NCI-H1930 (cell line): ENCODE data around the gene ESF1.
"Not testable (repeated sequence)": the region's sequence is repeated elsewhere in the genome, so short reads cannot be mapped to it uniquely, and the experiment has no call there.

Experiments used
- DNase-seq, 2 experiments: peaks; one replicate each; lab custom pipeline; 2025; lab: John Stamatoyannopoulos, UW

Gene ESF1

DNA sequence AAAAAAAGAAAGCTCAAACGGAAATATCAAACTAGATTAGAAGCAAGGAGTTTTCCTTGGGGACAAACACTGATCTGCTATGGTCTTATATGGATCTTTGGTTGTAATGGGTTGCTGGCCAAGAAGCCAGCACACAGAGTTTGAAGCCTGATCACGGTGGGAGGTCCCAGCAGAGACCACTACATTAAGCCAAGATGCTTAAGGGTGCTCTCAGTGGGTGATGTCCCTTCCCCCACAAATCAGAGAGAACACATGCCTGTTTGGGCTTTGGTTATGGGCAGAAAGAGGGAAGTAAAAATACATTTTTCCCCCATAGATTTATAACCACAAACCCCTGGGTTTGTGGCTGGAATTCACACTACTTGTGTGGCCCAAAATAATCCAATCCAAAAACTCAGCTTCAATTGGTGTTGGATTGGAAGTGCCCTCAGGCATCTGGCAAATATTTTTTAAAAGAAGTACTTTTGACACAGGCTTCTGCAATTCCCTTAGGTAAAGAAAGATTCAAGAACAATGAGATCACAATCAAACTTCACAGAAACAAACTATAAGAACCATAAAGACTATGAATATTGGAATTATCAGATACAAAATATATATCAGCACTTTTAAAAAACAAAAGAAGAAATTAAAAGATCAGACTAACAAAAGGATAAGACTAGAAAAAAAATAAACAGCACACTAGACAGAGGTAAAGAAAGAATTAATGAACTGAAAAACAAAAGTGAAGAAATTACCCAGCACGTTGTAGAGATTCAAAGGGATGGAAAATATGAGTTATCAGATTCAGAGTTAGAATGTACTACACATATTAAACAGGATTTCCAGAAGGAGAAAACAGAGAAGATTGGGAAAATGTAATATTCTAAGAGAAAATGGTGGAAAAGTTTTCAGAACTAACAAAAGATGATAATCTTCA lies 44.7 kb downstream of the ESF1 start:
- no peak for DNase-seq

GRCh38 chr20:13738187-13738586 lies 46.5 kb downstream of the ESF1 start:
- not testable (repeated sequence) for DNase-seq

- no peak for DNase-seq
Measured at GRCh38 chr20:13736436-13737191, 48.1 kb downstream of the ESF1 start.

DNA sequence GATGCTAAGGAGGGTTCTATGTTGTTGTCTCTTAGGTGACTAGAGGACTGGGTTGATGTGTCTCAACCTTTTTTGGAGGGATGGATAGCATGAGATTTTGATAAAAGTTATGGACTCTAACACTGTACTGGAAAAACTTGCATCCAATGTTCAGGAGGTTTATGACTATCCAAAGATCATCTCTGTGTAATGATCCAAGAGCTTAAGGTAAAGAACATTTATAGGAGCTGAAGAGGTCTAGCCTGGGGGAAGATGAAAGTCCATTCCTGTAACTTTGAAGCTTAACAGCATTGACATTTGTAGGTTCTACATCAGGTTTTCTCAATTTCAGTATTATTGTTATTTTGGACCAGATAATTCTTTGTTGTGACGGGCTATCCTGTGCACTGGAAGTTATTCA lies 48.9 kb downstream of the ESF1 start:
- no peak for DNase-seq

DNA sequence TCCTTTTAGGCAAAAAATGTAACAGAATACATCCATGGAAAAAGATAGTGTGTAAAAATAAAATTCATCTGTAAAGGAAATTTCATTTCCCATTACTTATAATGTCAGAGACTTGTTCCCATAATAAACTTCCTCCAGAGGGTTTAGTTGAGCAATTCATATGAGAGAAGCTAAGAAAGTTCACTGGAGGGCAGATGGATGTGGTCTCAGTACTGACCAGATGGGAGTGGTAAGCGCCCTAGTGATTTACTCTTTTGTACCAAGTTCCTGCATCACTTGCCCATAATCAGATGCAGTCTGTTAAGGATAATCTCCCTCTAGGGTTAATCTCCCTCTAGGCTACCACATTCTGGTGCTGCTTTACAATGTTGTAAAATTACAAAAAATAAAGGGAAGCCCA lies 61.7 kb downstream of the ESF1 start:
- no peak for DNase-seq

- no peak for DNase-seq
Measured at GRCh38 chr20:13718171-13718570, 66.5 kb downstream of the ESF1 start.

DNA sequence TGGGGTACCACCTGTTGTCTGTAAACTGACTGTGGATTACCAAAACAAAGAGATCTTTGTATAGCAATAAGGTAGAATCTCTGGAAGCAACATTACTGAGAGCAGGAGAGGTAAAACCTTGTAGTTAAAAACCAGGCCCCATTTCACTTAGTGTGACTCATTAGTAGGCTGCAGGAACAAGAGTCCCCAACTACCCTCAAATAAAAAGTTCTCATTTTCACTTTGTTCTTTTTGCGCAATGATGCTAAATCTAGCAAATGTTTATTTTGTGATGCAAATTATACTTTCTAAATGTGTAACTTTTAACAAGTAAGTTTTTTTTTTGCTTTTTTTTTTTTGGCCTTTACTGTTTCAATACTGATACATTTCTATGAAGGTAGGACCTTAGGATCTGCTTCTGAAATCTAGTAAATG lies 67.1 kb downstream of the ESF1 start:
- no peak for DNase-seq

DNA sequence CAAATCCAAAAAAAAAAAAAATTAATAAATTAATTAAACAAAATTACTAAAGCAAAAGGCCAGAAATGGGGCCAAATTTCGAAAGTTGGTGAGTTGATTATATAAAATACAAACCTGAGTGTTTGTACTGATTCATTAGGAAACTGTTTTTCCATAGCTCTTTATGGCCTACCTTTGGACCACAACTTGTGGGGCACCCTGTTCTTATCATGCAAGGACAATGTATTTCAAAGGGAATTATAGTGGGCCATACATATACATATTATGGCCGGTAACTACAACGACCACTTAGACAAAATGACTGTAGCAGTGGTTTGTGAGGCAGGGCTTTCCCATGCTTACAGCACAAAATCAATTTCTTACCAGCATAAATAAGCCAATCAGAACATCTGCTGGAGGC lies 69.5 kb downstream of the ESF1 start:
- no peak for DNase-seq

- no peak for DNase-seq
Measured at GRCh38 chr20:13708234-13708633, 76.5 kb downstream of the ESF1 start.

DNA sequence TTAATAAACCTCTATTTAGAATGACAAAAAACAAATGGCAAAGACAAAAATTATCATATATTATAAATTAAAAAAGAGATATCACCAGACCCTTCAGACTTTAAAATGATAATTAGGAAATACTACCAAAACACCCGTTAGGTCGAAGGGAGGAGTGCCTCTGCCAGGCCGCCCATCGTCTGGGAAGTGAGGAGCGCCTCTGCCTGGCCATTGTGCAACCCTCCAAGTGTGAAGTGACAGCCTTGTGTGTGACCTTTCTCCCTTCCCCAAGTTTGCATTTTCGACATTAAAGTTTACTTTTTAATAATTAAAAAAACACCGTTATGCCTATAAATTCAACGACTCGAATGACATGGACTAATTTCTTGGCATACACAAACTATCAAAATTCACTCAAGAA lies 81.5 kb downstream of the ESF1 start:
- no peak for DNase-seq

GRCh38 chr20:13701486-13701885 lies 83.2 kb downstream of the ESF1 start:
- DNase-seq: no peak

DNA sequence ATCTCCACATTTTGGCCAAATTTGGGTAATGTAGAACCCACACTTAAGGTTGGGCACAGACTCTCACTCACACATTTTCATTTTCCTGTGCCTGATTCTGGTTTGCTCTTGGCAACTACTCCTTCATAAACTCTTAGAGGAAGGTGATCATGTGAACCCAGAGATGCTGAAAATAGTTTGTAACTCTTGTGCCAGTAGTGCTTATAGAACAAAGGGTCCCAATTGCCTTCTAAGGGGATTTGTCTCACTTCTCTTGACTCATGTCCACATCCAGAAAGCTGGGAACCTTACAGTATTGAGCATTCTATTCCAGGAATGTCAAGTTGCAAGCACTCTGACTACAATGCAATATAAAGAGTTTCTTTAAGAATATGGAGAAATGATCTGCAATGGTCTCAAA lies 84.0 kb downstream of the ESF1 start:
- no peak for DNase-seq

- no peak for DNase-seq
Measured at GRCh38 chr20:13694420-13695150, 90.1 kb downstream of the ESF1 start.

DNA sequence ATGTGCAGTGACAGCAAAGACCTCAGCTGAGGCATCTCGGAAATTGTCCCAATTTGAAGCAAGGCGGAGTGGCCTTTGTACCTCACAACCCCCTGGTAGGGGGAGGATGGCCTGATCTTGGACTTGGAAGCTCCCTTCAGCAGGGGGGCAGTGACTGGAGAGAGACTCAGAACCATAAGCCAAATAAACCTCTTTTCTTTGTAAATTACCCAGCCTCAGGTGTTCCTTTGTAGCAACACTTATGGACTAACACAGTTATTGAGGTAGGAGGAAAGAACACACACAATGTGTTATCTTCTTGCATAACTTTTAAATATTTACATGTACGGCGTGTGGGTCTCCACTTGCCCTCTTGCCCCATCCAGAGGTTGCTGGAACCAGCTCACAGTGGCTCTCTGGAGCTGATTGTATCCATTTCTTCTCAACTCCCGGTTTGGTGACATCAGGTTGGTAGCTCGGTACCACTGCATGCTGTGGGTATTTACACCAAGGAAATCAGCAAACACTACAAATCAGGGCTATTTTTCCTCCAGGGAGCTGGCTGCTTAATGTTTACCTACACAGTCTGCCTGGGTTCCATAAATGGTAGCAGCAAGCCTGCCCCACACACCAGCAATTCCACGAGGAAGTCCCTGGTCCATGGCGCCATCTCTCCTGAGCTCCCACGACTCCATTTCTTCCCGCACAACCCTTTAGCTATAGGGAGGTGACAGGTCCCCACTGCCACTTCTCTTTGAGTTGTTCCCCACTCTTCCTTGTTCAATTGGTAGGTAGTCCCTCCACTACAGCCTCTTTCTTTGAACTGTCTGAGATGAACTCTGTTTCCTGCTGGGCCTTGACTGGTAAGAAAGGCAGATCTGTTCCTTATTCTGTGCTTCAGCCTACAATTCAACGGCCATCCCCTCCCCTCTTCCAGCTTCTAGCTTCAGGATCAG lies 91.7 kb downstream of the ESF1 start:
- no peak for DNase-seq

GRCh38 chr20:13690943-13691342 lies 93.8 kb downstream of the ESF1 start:
- DNase-seq: no peak

GRCh38 chr20:13687815-13688214 lies 96.9 kb downstream of the ESF1 start:
- DNase-seq: no peak

DNA sequence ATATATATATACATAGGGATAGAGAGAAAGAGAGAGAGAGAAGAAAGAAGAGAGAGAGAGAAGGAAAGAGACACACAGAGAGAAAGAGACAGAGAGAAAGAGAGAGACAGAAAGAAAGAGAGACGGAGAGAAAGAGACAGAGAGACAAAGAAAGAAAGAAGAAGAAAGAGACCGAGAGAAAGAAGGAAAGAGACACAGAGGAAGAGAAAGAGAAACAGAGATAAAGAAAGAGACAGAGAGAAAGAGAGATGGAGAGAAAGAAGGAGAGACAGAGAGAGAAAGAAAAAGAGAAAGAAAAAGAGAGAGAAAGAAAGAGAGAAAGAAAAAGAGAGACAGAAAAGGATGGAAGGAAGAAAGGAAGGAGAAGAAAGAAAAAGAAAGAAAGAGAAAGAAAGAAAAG lies 99.1 kb downstream of the ESF1 start:
- DNase-seq: no peak

- no peak for DNase-seq
Measured at GRCh38 chr20:13684566-13685222, 100.0 kb downstream of the ESF1 start.

- DNase-seq: no peak
Measured at GRCh38 chr20:13683833-13684232, 100.9 kb downstream of the ESF1 start.

DNA sequence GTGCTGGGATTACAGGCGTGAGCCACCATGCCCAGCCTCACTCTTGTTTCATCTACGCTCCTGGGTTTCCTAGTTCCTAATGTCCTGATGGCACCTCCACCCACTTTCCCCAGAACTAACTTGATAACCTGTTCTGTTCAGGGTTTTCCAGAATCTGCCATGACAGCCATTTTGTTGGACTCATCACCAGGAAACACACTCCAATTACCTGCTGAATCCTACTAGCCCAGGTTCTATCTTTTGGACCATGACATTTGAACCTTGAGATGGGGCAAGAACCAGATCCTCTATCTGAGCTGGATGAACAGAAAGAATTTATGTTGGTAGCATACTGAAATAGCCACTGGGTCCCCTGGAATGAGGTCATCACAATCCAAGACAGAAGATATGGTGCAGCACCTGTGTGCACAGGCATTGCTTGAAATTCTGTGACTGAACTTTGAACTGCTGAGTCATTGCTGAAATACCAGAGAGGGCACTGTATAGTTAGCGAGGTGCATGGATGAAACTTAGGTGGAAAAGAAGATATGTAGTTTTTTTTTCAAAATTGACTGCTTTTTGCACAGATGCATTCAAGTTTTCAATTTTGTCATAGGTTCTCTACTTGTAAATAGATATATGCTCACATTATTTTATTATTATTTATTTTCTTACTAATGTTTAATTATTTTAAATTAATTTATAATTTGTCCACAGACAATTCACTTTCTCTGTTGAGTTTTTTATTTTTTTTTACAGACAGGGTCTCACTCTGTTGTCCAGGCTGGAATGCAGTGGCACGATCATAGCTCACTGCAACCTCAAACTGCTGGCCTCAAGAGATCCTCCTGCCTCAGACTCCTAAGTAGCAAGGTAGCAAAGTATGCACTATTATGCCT lies 103.2 kb downstream of the ESF1 start:
- DNase-seq: no peak
